Activated naive CD4-positive, alpha-beta T cell treated with anti-CD3 and anti-CD28 coated beads, Interleukin-2, amount 50 U/mL, for 24 hours (primary cell): ENCODE measurements around the gene LIN28B.
"Not testable (repeated sequence)": the region's sequence is repeated elsewhere in the genome, so short reads cannot be mapped to it uniquely, and the experiment has no call there.

Experiments used
- H3K27ac Mint-ChIP-seq: one replicate; pipeline ENCODE4 v1.8.0; 2021; ENCODE audit warnings: mild to moderate bottlenecking, mixed read lengths
- H3K27me3 Mint-ChIP-seq: one replicate; pipeline ENCODE4 v1.8.0; 2021; ENCODE audit warnings: mixed read lengths
- H3K36me3 Mint-ChIP-seq: one replicate; pipeline ENCODE4 v1.8.0; 2021; ENCODE audit warnings: mixed read lengths
- H3K4me1 Mint-ChIP-seq: one replicate; pipeline ENCODE4 v1.8.0; 2021; ENCODE audit warnings: mixed read lengths
- H3K4me3 Mint-ChIP-seq: one replicate; pipeline ENCODE4 v1.8.0; 2021; ENCODE audit warnings: mild to moderate bottlenecking, mixed read lengths
- H3K9me3 Mint-ChIP-seq: one replicate; pipeline ENCODE4 v1.8.0; 2021; ENCODE audit warnings: mixed read lengths

Gene LIN28B

GRCh38 chr6:105066233-105066632, 109.3 kb downstream of the LIN28B start:
- no peaks in the 10 kb centered on the region for H3K36me3 Mint-ChIP-seq
- no peaks in the 10 kb centered on the region for H3K9me3 Mint-ChIP-seq
- H3K27me3 Mint-ChIP-seq, result peaks cover 23% of the 10 kb centered on the region
- H3K4me1 Mint-ChIP-seq, result no peaks in the 10 kb centered on the region
- no peak overlapping the region for H3K4me3 Mint-ChIP-seq
- H3K27ac Mint-ChIP-seq, result no peak overlapping the region

DNA sequence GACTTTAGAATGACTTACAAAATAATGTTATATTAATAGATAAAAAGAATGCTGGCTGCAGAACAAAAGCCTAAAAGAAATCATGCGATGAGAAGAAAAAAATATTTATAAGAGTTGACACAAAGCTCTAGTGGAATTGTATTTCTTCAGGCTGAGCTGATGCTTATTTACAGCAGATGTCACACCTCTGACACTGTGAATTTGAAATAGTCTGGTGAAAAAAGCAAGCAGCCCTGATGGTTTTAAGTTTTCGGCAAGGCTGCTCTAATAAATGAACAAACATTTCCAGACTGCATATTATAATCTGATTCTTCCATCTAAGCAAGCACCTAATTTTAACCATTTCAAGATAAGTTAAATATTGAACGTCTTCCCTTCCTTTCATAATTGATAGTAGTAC, 109.9 kb downstream of the LIN28B start:
- Mint-ChIP-seq H3K27ac (no peak overlapping the region), H3K36me3 (no peaks in the 10 kb centered on the region), H3K27me3 (peaks cover 22% of the 10 kb centered on the region), H3K4me3 (no peak overlapping the region), H3K9me3 (no peaks in the 10 kb centered on the region), H3K4me1 (no peaks in the 10 kb centered on the region)

DNA sequence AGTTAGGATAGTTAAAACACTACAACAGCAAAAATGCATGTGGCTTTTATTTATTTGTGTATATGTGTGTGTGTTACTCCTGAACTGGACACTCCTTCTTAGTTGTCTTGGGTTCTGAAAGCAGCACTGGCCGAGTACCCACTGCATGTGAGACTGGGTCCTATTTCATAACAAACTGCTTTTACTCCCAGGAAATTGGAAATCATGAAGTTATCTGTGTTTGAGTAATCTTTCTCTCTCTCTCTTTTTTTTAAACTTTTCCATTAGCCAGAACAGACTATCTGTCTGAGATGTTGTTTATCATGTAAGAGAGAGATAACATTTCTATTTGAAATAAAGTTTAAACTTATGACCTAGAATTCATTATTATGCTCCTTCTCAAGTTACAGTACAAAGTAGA, 110.4 kb downstream of the LIN28B start:
- Mint-ChIP-seq H3K4me1 (no peaks in the 10 kb centered on the region), H3K27ac (no peak overlapping the region), H3K9me3 (no peaks in the 10 kb centered on the region), H3K4me3 (no peak overlapping the region), H3K36me3 (no peaks in the 10 kb centered on the region), H3K27me3 (peaks cover 19% of the 10 kb centered on the region)

GRCh38 chr6:105068407-105068806, 111.5 kb downstream of the LIN28B start:
- Mint-ChIP-seq H3K4me1 (no peaks in the 10 kb centered on the region), H3K27me3 (peaks cover 20% of the 10 kb centered on the region), H3K4me3 (no peak overlapping the region), H3K27ac (no peak overlapping the region), H3K9me3 (no peaks in the 10 kb centered on the region), H3K36me3 (no peaks in the 10 kb centered on the region)

GRCh38 chr6:105069821-105070445, 113.0 kb downstream of the LIN28B start:
- Mint-ChIP-seq H3K4me1 (no peaks in the 10 kb centered on the region), H3K36me3 (no peaks in the 10 kb centered on the region), H3K27me3 (peaks cover 15% of the 10 kb centered on the region), H3K27ac (no peak overlapping the region), H3K9me3 (no peaks in the 10 kb centered on the region), H3K4me3 (no peak overlapping the region)

GRCh38 chr6:105072798-105073199, 115.9 kb downstream of the LIN28B start:
- no peak overlapping the region for H3K4me3 Mint-ChIP-seq
- H3K27me3 Mint-ChIP-seq, result peaks cover 12% of the 10 kb centered on the region
- no peaks in the 10 kb centered on the region for H3K36me3 Mint-ChIP-seq
- H3K4me1 Mint-ChIP-seq, result no peaks in the 10 kb centered on the region
- H3K27ac Mint-ChIP-seq, result no peak overlapping the region
- H3K9me3 Mint-ChIP-seq, result no peaks in the 10 kb centered on the region

DNA sequence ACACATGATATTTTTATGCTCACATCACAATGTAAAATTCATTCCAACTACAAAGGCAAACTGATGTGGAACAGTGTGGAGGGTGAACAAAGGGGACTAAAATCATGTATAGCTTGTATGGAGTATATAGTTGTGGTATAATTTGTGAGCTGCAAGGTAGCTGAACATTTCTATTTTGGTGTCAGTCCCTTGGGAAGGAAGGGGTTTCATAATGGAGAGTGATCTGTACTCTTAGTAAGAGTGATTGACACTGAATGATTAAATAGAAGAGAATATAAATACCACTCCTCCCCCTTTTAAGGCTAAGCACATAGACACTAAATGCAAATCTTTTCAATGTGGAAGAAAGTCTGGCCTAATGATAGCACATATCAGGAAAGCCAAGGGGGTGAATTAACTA, 118.3 kb downstream of the LIN28B start:
- no peaks in the 10 kb centered on the region for H3K36me3 Mint-ChIP-seq
- no peaks in the 10 kb centered on the region for H3K9me3 Mint-ChIP-seq
- no peak overlapping the region for H3K27ac Mint-ChIP-seq
- no peak overlapping the region for H3K4me3 Mint-ChIP-seq
- no peaks in the 10 kb centered on the region for H3K4me1 Mint-ChIP-seq
- H3K27me3 Mint-ChIP-seq, result peaks cover 10% of the 10 kb centered on the region

GRCh38 chr6:105076418-105076817, 119.5 kb downstream of the LIN28B start:
- H3K27ac Mint-ChIP-seq, H3K36me3 Mint-ChIP-seq, H3K4me1 Mint-ChIP-seq, H3K4me3 Mint-ChIP-seq, H3K9me3 Mint-ChIP-seq: not testable (repeated sequence)
- H3K27me3 Mint-ChIP-seq, result peaks cover 12% of the 10 kb centered on the region

GRCh38 chr6:105077596-105078385, 120.9 kb downstream of the LIN28B start:
- Mint-ChIP-seq H3K27me3 (peaks cover 11% of the 10 kb centered on the region), H3K4me1 (no peaks in the 10 kb centered on the region), H3K27ac (no peak overlapping the region), H3K36me3 (no peaks in the 10 kb centered on the region), H3K4me3 (no peak overlapping the region), H3K9me3 (no peaks in the 10 kb centered on the region)

DNA sequence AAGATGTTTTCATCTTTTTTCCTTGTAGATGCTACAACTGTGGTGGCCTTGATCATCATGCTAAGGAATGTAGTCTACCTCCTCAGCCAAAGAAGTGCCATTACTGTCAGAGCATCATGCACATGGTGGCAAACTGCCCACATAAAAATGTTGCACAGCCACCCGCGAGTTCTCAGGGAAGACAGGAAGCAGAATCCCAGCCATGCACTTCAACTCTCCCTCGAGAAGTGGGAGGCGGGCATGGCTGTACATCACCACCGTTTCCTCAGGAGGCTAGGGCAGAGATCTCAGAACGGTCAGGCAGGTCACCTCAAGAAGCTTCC, 121.4 kb downstream of the LIN28B start:
- H3K27ac Mint-ChIP-seq, result no peak overlapping the region
- no peaks in the 10 kb centered on the region for H3K9me3 Mint-ChIP-seq
- no peaks in the 10 kb centered on the region for H3K4me1 Mint-ChIP-seq
- H3K27me3 Mint-ChIP-seq, result peaks cover 9% of the 10 kb centered on the region
- no peaks in the 10 kb centered on the region for H3K36me3 Mint-ChIP-seq
- H3K4me3 Mint-ChIP-seq, result no peak overlapping the region

- Mint-ChIP-seq H3K4me1 (no peaks in the 10 kb centered on the region), H3K9me3 (no peaks in the 10 kb centered on the region), H3K27ac (no peak overlapping the region), H3K27me3 (peaks cover 6% of the 10 kb centered on the region), H3K4me3 (no peak overlapping the region), H3K36me3 (no peaks in the 10 kb centered on the region)
Measured at GRCh38 chr6:105080279-105080678, 123.4 kb downstream of the LIN28B start.

DNA sequence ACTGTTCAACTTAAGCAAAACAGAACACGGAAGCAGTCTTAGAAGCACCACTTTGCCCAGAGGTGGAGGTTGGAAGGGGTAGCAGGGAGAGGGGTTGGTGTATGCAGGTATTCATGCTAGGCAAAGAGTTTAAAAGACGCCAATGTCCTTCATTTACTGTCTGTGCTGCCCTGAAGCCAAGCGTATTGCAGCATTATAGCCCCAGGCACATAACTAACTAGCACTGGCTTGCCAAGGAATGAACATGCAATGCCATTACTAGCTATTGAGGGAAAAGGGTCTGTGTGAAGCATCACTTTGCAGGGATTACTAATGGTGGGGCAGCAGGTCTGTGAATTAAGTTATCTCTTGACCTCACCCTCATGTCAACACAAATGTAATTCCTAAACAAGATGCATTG, 124.8 kb downstream of the LIN28B start:
- H3K9me3 Mint-ChIP-seq, H3K36me3 Mint-ChIP-seq, H3K4me1 Mint-ChIP-seq, H3K27ac Mint-ChIP-seq, H3K27me3 Mint-ChIP-seq, H3K4me3 Mint-ChIP-seq: not testable (repeated sequence)

GRCh38 chr6:105087571-105088211, 130.8 kb downstream of the LIN28B start:
- H3K9me3 Mint-ChIP-seq, result no peaks in the 10 kb centered on the region
- no peak overlapping the region for H3K4me3 Mint-ChIP-seq
- peaks cover 4% of the 10 kb centered on the region for H3K27me3 Mint-ChIP-seq
- no peaks in the 10 kb centered on the region for H3K36me3 Mint-ChIP-seq
- H3K4me1 Mint-ChIP-seq, result no peaks in the 10 kb centered on the region
- no peak overlapping the region for H3K27ac Mint-ChIP-seq

DNA sequence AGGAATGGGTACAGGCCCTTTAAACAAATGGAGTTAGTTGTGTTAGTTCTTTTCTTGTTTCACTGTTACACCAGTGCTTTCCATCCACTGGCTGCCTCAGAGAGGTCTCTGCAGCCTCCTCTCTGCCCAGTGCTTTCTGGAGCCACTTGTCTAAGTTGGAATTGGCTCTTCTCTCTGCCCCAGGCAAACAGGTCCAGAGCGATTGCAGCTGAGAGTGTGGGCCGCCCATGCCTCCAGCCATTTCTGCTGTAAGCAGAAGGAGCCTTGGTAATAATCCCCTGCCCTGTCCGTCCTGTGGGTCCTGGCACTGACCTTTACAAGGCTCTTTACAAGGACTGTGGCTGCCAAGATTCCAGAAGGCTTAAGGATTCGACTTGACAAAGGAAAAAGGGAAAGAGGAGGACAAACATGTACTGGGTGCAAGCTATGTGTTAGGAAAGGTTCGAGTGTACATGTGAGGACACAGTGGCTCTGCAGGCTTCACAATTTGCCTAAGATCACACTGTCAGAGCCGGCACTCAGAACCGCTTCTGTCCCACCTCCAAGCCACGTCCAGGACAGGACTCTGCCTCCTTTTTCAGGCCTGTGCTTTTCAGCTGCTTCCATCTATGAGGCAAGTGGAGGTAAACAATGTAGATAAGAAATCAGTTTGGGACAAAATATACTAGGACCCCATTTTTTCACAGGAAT, 134.4 kb downstream of the LIN28B start:
- H3K27me3 Mint-ChIP-seq, result peaks cover 4% of the 10 kb centered on the region
- H3K27ac Mint-ChIP-seq, result no peak overlapping the region
- no peaks in the 10 kb centered on the region for H3K9me3 Mint-ChIP-seq
- no peaks in the 10 kb centered on the region for H3K36me3 Mint-ChIP-seq
- H3K4me3 Mint-ChIP-seq, result no peak overlapping the region
- no peaks in the 10 kb centered on the region for H3K4me1 Mint-ChIP-seq

GRCh38 chr6:105094133-105094640, 137.3 kb downstream of the LIN28B start:
- no peaks in the 10 kb centered on the region for H3K27me3 Mint-ChIP-seq
- no peak overlapping the region for H3K27ac Mint-ChIP-seq
- no peaks in the 10 kb centered on the region for H3K36me3 Mint-ChIP-seq
- no peak overlapping the region for H3K4me3 Mint-ChIP-seq
- no peaks in the 10 kb centered on the region for H3K9me3 Mint-ChIP-seq
- no peaks in the 10 kb centered on the region for H3K4me1 Mint-ChIP-seq

DNA sequence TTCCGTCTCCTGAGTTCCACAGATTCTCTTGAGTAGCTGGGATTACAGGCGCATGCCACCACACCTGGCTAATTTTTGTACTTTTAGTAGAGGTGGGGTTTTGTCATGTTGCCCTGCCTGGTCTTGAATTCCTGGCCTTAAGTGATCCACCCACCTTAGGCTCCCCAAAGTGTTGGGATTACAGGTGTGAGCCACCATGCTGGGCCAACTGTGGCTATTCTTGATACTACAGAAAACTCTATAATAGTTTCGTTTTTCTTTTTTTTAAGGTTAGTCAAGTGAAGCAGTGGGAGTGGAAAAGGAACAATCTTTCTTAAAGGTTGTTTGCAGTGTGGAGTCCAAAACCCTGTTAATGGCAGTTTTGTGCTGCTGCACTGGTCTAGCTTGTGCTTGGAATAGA, 138.2 kb downstream of the LIN28B start:
- H3K4me3 Mint-ChIP-seq, result no peak overlapping the region
- H3K27me3 Mint-ChIP-seq, result no peaks in the 10 kb centered on the region
- H3K27ac Mint-ChIP-seq, result no peak overlapping the region
- H3K9me3 Mint-ChIP-seq, result no peaks in the 10 kb centered on the region
- no peaks in the 10 kb centered on the region for H3K36me3 Mint-ChIP-seq
- H3K4me1 Mint-ChIP-seq, result no peaks in the 10 kb centered on the region
